DMS114 treated with DMSO at 0.1 percent for 48 hours (cell line): Measurements from ENCODE around the gene MYADML2.
"Not testable (repeated sequence)": the region's sequence is repeated elsewhere in the genome, so short reads cannot be mapped to it uniquely, and the experiment has no call there.

Source experiments
- DNase-seq: peaks from one replicate; lab custom pipeline; 2025; ENCODE audit not compliant: unreplicated experiment; lab: John Stamatoyannopoulos, UW

Gene MYADML2

GRCh38 chr17:81947189-81947588 is at the start of gene MYADML2:
Gene MYADML2 (minus strand): TSS chr17:81947233. CDS start chr17:81941741, 5,492 bp downstream.
- DNase-seq: no peak

- no peak for DNase-seq
These were observed 49.3 kb upstream of the MYADML2 start for GRCh38 chr17:81996232-81996756.

GRCh38 chr17:81995463-81996231 is 48.6 kb upstream of the MYADML2 start:
- DNase-seq: no peak

GRCh38 chr17:81994593-81995462 is 47.8 kb upstream of the MYADML2 start:
- no peak for DNase-seq

GRCh38 chr17:81993729-81994592 is 46.9 kb upstream of the MYADML2 start:
- no peak for DNase-seq

GRCh38 chr17:81992306-81993102 is 45.5 kb upstream of the MYADML2 start:
- no peak for DNase-seq

GRCh38 chr17:81991684-81992305 is 44.8 kb upstream of the MYADML2 start:
- DNase-seq: no peak

GRCh38 chr17:81990836-81991683 is 44.0 kb upstream of the MYADML2 start:
- DNase-seq: no peak

- no peak for DNase-seq
These were observed 40.2 kb upstream of the MYADML2 start for GRCh38 chr17:81987161-81987770.

- DNase-seq: no peak
These were observed 39.6 kb upstream of the MYADML2 start for GRCh38 chr17:81986606-81987005.

- DNase-seq: no peak
These were observed 37.9 kb upstream of the MYADML2 start for GRCh38 chr17:81984773-81985410.

GRCh38 chr17:81983639-81984373 is 36.8 kb upstream of the MYADML2 start:
- DNase-seq: no peak

GRCh38 chr17:81983011-81983638 is 36.1 kb upstream of the MYADML2 start:
- no peak for DNase-seq

GRCh38 chr17:81981511-81981910 is 34.5 kb upstream of the MYADML2 start:
- DNase-seq: not testable (repeated sequence)

- no peak for DNase-seq
These were observed 33.8 kb upstream of the MYADML2 start for GRCh38 chr17:81980707-81981343.

GRCh38 chr17:81980122-81980521 is 33.1 kb upstream of the MYADML2 start:
- no peak for DNase-seq
